ENCODE data around the gene ZC3H14.
A peak's percentile ranks its signal among the peaks of the same experiment; 100 is the strongest.

Gene ZC3H14

DNA sequence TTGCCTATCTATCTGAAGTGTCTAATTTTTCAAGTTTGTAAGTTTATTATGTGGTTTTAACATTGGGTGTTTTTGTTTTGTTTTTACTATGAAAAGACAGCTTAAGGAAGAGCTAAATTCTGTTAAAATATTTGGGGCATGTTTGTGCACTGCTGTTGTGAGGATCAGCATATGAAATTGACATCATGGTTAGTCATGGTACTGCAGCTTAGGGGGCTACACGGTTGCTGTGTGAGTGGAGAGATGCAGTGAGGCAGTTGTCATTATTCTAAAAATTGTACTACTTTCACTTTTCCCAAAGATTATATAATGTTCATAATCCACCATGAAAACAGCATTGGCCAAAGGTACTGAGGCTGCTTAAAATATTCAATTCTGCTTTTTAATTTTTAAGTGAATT is 49.0 kb downstream of the ZC3H14 start:
- DNase-seq (ENCODE audit: low spot score): no peak

DNA sequence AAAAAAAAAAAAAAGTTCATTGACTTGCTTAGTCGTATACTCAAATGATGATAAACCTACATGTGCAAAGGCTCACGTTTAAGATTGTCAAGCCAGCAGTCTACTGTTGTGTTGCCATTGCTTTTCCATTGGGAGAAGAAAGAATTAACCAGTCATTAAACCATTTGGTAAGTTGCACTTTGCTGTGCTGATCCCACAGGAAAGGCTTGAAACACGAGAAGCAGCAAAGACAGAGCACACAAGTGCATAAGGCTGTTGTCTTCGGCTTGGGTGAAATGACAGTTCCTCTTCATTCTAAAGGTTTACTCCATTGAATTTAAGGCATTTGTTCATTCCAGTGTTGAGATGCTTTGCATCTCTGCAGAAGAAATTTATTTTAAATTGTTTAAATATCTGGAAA is 50.1 kb downstream of the ZC3H14 start:
- DNase-seq (ENCODE audit: low spot score): no peak

DNA sequence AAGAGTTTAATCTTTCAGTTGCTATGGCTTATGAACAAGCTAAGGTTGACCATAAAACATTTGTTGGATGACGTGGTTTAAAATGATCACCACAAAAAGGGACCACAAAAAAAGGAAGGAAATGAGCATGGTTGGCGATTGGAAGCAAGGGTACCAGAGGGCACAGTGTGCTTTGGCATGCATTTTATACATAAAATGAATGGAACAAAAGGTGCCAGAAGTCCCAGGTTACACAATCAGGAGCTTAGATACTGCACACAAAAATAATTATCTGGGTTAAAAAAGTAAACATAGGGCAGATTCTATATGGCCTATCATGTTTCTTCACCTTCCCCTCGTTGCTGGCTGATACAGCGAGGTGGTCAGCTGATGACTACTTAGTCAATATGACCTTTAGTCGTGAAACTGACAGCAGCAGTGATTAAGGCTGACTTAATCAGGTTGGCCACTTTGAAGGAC is 50.7 kb downstream of the ZC3H14 start:
- no peak for DNase-seq (ENCODE audit: low spot score)

DNA sequence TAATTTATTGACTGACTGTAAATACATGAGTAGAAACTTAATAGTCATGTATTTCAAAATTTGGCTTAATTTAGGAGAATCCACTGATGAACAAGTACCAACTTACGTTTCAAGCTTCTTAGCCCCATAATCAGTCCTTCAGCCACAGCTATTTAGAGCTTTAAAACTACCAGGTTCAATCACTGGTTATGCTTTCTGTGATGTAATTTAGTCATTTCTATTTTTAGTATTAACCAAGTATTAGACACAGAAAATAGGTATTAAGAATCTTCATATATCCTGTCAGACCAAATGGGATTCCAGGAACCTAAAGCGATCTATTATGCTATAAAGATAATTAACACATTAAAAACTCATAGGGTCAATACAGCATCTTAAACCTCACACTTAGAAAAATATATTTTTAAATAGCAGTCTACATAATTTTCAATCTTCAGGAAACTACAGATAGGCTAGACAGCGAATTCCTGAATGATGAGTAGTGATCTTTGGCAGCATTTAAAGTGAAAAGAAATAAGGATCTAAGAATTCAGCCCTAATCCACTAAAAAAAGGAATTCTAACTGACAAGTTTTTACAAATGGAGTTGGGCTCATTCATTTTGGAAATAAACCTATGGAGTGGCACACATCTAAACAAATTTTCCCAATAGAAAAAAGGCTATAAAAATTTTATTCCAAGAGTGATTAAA is 51.5 kb downstream of the ZC3H14 start:
- DNase-seq (ENCODE audit: low spot score): no peak

DNA sequence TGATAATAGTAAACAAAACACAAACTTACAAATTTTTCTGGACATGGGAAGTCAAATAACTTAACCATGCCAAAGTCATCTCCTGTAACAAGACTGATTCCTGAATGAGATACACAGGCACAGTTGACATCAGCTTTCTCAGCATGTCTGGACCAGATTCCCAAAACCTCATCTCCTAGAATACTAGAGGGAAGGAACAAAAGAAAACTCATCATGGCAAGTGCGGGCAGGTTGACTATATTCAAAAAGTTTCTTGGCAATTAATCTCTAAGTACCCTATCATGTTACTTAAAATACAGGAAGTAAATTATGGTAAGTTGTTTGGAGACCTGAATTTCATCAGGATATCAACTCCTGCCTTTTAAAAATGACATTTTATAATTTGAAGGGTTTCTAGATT is 53.9 kb downstream of the ZC3H14 start:
- DNase-seq (ENCODE audit: low spot score): no peak

DNA sequence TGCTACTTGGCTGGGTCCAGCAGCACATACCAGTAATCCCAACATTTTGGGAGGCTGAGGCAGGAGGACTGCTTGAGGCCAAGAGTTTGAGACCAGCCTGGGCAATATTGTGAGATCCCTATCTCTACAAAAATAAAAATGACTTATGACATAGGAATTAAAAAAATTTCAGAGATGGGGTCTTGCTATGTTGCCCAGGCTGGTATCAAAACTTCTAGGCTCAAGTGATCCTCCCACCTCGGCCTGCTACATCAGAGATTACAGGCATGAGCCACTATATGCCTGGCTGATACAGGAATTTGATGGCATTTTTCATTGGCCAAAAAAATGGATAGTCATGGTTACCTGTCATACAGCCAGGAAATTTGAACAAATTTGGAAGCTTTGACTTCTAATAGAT is 54.6 kb downstream of the ZC3H14 start:
- DNase-seq (ENCODE audit: low spot score): no peak

DNA sequence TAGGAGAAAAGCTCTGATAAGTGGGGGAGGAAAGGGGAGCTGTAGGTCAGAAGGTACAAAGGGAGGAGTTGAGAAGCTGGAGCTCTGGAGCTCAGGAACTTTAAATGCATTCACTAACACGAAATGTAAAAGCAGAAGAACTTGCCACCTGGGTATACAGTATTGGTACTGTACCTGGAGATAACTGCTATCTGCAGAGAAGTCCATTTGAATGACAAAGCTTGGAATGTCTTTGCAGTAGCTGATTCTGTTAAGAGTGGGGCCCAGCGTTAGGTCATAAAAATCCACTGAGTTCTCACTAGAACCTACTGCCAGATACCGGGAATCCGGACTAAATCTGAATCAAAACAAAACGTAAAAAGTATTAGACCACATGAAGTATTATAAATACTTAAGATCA is 55.6 kb downstream of the ZC3H14 start:
- DNase-seq (ENCODE audit: low spot score): no peak

DNA sequence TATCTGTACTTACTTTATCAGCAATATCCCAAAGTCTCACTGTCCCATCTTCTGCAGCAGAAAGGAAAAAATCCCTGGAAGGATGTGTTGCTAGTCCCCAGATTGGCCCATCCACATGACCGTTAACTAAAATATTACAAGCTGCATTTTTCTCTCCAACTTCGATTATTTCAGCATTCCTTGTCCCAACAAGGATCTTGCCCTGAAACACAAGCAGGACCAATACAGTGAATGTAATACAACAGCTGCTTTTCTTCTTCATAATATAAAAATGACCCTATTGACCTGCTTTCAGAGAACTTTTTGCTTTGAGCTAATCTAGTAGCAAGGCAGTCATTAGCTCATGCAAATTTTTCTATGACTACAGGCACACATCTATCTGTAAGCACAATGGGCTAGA is 58.3 kb downstream of the ZC3H14 start:
- DNase-seq (ENCODE audit: low spot score): no peak

DNA sequence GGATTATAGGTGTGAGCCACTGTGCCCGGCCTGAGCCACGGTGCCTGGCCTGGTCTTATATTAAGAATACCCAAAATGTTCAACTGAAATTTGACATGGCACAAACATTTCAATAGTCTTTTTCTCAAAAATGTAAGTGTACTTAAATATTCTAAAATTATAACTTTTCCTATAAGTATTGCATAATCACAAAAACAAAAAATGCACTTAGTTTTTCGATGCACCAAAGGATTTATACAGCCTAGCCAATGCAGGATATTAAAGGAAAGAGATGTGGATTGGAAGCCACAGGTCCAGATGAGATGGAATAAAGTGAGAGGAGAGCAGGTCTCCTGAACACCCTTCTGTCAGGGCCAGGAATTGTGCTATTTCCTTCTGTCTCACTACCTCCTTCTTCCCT is 62.8 kb downstream of the ZC3H14 start:
- no peak for DNase-seq (ENCODE audit: low spot score)

DNA sequence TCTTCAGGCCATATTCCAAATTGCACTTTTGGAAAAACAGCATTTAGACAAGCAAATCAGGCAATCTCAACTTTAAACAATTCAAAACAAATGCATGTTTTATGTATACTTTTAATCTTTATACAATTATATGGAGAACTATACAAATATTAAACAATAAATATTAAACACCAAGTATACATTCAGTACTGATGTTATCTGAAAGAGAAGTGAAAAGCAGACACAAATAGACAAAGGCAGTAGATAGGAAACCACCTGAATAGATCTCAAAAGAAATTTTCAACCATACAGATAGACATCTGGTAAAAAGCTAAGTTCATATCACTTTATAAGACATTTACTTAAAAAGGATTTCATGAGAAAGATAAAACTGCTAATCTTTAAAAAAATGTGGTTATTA is 65.2 kb downstream of the ZC3H14 start:
- DNase-seq (ENCODE audit: low spot score): no peak

DNA sequence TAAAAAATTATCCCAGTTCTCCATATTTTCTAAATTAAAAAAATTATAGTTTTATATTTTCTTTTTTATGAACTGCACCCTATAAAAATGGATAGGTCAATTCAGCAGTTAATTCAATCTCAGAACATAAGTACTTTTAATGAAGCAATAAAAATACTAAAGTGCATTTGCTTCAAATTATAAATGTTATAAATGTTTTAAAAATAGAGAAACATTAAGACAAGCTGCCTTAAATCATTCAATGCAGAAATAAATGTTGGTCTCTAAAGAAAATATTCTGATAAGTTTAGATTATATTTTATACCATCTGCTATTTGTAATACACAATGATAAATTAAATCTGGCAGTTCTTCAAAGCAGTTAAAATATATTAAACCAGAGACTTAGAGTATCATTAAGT is 65.6 kb downstream of the ZC3H14 start:
- no peak for DNase-seq (ENCODE audit: low spot score)

DNA sequence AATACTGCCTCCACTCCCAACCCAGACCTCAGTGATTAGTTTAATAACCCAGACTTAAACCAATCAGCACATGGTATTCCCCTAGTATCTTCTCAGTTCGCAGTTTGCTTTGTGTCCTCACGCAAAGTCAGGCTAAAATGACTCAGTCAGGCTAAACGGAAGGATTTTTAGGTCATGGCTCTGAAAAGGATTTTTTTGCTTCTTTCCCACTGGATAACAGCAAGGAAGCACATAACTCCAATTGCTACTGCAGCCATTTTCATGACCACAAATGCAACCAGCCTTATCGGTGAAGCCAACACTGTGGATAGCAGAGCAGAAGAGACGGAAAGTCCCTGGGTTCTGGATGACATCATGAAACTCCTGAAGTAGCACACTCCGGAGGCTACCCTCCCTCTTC is 67.7 kb downstream of the ZC3H14 start:
- DNase-seq (ENCODE audit: low spot score): no peak

DNA sequence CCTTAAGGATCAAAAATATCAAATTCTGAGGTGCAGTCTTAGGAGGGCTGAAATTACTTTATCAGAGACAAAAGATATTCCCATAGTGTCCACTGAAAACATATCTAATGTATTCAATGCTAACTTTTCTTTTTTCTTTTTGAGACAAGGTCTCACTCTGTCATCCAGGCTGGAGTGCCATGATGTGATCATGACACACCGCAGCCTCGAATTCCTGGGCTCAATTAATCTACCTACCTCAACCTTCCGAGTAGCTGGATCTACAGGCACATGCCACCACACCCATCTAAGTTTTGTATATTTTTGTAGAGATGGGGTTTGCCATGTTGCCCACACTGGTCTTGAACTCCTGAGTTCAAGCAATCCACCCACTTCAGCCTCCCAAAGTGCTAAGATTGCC is 68.3 kb downstream of the ZC3H14 start:
- DNase-seq (ENCODE audit: low spot score): no peak

DNA sequence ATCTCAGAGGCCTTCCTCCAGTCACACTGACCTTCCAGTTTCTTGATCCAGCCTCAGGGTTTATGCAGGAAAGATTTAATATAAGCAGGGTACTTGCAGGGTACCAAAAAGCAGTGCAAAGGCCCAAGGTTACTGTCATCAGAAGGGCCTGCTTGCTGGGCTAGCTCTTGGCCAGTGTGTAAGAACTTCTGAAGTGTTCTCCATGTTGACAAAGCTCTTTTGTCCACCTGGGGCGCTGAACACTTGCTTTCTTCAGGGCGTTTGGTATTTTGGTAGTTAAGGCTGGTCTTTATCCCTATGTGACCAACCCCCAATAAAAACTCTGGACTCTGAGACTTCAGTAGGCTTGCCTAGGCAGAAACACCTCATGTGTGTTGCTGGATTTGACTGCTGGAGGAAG is 69.7 kb downstream of the ZC3H14 start:
- no peak for DNase-seq (ENCODE audit: low spot score)

DNA sequence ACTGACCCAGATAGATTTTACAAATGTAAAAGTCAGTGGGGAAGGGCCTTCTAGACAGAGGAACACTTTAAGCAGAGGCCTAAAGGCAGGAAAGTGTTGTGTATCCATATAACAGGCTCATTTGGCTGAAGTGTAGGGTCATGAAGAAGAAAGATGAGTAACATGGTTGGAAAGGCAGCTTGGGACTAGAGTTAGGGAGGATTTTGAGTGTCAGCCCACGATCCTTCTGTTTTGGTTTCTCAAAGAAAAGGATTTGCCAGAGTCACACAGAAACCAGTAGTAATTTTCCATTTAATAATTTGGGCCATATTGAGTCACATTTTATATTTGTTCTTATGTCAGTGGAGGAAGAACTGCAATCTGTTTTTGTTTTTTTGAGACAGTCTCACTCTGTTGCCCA is 76.4 kb downstream of the ZC3H14 start:
- DNase-seq (ENCODE audit: low spot score): no peak

DNA sequence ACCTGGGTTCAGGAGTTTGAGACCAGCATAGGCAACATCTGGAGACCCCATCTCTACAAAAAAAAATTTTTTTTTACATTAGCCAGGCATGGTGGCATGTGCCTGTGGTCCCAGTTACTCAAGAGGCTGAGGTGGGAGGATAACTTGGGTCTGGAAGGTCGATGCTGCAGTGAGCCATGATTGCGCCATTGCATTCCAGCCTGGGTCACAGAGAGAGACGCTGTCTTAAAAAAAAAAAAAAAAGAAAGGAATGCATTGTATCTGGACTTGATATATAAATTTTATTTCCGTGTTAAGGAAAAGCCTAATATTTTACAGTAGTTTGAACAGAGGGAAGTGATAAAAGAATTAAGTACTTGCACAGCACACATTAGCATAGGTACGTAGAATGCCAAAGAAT is 97.2 kb downstream of the ZC3H14 start:
- no peak for DNase-seq (ENCODE audit: low spot score)

DNA sequence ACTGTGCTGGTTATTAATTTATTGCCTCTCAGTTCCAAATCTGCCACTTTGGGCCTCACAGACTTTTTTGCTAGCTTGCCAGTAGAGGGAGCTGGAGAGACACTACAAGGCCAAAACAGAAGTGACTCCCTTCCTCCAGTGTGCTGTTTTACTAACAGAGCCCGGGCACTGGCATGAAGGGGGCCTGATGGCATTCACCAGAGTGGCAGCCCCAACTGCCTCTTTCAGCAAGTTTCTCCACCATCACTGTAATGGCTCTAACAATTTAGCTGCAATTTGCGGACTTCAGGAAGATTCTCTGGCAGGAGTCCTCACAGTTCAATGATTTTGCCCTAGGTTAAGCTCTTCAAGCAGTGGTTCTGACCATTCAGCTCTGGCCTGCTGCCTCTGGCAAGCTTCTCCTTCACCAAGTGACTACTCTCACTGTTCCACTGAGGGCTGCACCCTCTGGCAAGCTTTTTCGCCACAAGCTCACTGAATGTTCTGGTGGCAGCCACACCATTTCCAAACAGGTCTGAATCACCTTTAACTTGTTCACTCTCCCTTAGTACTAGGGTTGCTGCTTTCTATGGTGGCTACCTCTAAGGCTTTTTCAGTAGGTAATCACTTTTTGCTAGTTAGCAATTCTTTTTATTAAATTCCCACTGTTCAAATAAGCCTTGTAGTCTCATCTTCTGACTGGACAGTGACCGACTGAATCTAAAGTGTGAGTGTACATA is 104.9 kb downstream of the ZC3H14 start:
- peak; percentile 79 for DNase-seq (ENCODE audit: low spot score)

DNA sequence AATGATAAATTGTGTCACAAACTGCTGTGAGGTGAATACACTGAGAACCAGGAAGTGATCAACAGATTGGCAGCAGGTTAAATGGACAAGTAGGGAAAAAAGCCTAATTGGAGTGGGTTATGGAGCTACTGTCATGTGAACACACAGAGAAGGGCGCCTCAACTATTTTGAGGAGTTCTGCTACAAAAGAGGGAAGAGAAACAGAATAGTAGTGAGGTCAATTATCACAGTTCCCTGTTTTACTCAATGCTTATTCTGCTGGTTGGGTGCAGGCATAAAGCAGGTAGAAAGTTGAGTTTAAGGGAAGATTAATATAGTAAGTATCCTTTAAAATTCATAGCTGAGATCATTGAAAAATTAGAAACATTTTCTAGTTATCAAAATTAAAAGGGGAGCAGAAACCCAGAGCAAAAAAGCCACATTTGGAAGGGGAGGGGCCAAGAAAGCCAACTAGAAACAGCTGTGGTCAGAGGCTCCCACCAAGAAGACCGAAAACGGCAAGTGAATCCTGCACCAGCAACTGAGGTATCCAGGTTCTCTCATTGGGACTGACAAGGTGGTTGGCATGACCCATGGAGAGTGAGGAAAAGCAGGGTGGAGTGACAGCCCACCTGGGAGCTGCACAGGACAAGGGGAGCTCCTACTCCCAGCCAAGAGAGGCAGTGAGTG is 105.7 kb downstream of the ZC3H14 start:
- peak; percentile 15 for DNase-seq (ENCODE audit: low spot score)

DNA sequence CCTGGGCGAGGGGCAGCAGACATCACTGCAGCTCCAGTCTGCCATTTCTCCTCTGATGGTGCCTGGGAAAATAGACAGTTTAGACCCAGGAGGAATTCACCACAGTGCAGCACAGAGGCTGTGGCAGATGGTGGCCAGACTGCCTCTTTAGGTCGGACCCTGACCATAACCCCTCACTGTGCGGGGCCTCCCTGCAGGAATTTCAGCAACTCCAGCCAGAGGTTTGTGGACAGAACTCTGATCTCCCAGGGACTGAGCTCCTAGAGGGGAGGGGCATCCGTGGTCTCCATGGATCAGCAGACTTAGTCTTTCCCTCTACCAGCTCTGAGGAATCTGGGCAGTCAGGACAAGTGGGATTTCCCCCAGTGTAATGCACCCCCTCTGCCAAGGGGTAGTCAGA is 106.5 kb downstream of the ZC3H14 start:
- no peak for DNase-seq (ENCODE audit: low spot score)
